NCI-H187 (cell line): ENCODE results near the gene PNMA8B.
A peak's percentile ranks its signal among the peaks of the same experiment; 100 is the strongest.

Experiments
- DNase-seq, 2 experiments: peaks; one replicate each; lab custom pipeline; 2025; lab: John Stamatoyannopoulos, UW

Gene PNMA8B

DNA sequence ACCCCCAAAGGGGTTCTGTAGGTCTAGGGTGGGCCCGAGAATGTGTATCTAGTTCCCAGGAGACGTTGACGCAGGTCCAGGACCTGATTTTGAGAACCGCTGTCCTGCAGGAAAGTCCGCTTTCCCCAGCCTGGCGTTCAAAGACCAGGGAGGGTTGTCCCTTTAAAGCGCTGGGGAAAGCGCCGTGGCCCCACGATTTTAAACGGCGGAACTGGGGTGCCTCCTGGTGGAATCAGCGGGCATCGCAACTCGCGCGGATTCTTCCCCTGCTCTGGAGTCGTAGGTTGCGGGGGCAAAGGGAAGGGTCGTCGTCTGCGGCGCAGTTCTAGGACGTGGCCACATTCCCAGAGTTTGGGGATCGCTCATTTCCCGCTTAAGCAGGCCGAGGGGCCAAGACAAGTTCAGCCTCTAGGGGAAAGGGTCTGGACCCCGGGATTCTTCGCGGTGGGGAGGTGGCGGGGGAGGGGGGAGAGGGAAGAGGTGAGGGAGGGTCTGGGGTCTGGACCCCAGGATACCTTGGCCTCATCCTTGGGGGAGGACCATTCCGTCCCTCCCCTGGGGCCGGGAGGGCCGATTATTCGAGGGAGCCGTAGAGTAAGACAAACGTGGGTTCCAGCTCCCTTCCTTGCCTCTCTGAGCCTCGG, 7.7 kb downstream of the PNMA8B start:
- DNase-seq: peak; percentile 38 to 63

DNA sequence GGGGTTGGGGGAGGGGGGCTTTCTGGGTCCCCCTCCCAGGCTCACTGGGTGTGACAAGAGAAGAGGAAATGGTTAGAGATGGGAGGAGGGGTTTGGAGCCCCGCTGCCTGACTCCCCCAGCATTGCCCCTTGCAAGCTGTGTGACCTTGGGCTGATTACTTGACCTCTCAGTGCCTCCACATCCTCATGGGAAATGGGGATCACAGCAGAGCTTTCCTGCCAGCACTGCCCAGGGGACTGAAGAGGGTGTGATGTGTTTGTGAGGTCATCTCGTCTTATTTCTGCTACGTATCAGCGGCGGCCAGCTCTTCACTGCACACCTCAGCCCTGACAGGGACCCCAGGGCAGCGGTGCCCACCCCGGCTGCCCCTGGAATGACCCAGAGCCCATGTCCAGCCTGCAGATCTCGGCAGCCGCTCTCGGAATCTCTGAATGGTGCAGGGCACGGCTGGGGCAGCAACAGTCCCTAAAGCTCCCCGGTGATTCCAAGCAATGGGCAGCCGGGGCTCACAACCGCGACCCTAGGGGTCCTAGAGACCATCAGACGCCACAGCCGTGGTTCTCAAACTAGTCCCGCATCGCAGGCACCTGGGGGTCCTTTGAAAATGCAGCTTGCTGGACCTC, 8.4 kb downstream of the PNMA8B start:
- DNase-seq: no peak

DNA sequence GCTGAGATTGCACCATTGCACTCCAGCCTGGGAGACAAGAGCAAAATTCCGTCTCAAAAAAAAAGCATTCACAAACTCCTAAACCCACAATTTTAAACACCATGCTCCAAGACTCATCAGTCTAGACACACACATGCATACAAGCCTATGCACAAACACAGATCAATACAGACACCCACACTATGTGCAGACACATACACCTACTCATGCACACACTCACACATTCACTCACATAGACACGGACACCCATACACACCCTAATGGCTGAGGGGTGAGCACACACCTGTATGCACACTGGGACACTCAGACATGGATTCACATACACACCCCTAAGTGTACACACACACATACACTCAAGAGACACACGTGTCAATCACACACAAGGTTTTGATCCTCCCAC, 9.3 kb downstream of the PNMA8B start:
- DNase-seq: no peak

DNA sequence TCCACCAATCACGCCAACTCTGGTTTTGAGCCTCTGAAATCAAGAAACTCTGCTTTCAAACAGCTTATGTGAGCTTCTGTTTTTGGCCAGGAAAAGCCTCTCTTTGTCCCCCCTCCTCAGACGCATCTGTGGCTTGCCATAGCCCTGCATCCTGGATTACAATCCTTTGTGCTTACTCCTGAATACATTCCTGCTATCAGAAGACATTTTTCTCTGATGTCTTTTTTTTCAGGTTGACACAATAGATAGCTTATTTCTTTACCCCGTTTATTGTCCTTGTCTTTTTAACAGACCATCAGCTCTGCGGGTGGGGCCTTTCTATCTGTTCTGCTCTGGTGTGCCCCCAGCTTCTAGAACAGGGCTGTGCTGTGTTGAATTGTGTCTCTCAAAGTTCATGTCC, 11.0 kb downstream of the PNMA8B start:
- DNase-seq: no peak

DNA sequence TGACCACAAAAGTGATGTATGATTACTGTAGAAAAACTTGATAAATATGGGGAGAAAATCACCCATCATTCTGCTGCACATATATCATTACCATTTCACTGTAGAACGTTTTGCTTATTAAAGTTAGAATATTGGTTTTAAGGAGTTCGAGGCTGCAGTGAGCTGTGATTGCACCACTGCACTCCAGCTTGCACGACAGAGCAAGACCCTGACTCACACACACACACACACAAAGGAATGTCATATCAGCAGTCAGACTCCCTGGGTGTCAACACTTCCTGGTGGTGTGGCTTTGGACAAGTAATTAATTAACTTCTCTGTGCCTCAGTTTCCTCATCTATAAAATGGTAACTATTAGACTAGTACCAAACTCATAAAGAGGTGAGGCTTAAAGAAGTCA, 13.0 kb downstream of the PNMA8B start:
- no peak for DNase-seq

DNA sequence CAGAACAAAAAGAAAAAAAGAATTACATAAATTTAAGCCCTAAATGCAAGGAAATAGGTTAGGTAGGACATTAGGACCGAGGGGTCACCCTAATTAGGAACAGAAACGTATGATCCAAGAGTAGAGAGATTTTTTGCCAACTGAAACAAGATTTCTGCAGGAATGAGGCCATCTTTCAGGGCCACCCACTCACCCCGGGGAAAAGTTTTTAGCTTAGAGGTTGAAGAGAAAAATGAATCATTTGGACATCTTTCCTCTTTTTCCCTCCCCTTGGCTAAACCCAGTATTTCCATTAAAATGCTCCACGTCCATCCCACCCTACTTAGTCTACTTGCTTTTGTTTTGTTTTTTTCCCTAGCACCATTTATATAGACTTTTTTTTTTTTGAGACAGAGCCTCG, 13.7 kb downstream of the PNMA8B start:
- DNase-seq: no peak

DNA sequence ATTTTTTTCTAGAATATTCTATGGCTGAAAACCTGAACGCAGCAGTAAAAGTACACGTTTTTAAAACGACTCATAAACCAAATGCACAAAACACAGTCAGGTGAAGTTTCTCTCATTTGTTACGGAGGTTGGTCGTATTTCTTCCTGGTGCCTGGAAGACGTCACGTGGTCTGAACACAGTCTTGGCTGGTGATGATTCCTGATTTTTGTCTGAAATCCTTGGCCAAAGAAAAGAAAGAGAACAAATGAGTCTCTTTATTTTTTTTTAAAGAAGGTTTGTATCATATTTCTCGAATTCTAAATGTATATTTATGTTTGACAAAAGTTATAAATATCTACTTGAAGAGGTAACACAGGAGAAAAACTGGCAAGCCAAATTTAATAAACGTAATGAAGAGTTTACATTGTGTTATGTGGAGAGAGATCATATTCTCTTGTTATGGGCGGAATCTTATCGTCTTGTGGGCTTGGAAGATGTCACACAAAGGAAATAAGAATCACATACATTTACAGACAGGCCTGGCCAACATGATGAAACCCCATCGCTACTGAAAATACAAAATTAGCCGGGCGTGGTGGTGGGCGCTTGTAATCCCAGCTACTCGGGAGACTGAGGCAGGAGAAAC, 14.3 kb downstream of the PNMA8B start:
- DNase-seq: no peak

DNA sequence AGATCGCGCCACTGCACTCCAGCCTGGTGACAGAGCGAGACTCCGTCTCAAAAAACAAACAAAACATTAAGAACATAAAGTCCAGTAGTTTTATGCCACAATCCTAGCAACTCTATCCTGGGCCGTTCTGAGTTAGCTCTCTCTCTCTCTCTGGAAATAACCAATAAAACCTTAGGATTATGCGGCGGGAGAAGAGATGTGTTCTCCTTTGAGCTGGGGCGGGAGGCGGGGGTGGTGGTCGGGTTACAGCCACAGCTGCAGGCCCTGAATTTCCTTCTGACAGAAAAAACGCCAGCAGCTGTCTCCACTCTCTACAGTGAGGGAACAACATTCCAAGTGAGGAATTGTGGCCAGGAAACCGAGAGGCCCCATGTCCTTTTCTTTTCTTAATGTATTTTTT, 15.3 kb downstream of the PNMA8B start:
- DNase-seq: peak in 1 of 2 experiments; percentile 11

DNA sequence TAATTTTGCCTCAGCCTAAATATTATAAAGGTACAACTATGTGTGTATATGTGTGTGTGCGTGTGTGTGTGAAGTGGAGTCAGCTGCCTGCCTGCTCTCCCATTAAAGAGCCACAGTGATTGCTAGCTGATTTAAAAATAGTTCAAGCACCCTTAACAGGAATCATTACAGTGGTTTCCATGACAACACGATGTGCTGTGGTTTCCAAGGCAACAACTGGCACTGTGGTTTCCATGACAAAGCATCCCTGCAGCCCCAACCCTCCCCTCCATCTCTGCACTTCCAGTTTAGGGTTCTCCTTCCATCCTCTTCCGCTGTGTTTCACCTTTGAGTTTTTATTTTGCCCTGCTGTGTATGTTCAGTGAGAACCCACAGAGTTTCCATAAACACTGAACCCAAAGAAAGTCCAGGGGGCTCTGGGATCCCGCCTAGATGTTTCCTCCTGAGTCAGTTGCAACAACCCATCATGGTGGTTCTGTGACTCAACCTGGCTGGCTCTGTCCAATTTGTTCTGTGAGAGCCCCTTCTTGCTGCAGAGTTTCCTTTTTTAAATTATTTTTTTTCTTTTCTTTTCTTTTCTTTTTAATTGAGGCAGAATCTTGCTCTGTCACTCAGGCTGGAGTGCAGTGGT, 17.2 kb downstream of the PNMA8B start:
- DNase-seq: peak; percentile 18 to 60

DNA sequence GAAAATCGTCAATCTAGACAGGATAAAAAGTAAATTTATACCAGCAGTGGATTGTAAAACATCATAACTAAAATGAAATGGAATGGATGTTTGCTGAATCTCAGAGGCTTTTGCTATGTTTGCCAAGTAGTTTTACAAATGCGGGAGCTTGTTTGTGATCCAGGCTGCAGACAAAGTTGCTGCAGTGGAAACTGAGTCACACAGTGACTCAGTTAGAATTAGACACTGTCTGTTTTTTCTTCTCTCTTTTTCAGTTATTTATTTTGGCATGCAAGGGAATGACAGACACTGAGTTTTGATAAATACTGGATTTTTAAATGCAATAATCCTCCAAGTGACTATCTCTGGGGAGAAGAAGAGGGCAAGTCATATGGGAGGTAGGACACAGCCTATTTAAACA, 19.7 kb downstream of the PNMA8B start:
- no peak for DNase-seq

DNA sequence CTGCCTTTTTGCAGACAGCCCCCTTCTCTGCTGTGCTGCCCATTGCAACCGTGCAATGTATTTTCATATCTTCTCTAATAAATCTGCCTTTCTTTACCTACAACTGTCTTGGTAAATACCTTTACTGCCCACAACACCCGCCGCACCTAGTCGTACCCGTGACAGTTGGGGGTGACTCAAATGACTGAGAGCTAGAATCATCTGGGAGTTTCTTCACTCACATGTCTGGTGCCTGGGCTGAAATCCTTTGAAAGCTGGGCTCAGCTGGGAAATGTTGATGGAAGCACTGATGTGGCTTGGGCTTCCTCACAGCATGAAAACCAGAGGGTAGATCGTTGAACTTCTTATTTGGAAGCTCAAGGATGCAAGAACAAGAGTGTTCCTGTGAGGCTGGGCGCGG, 21.5 kb downstream of the PNMA8B start:
- DNase-seq: no peak

DNA sequence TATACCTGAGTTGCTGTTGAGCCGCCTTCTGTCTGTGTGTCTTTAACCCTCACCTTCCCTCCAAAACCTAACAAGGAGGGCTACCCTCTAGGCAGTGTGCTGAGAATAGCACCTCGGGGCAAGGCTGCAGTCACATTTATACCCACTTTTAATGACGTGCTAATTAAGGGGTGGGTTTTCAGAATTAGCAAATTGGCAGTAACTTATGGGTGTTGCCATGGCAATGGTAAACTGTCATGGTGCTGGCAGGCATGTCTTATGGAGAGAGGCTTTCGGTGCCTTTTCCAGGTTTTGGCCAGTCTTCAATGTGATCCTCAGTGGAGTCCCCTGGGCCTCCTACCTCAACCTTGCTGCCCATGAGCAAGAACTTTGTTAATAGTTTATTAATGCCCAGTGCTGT, 23.1 kb downstream of the PNMA8B start:
- DNase-seq: no peak

DNA sequence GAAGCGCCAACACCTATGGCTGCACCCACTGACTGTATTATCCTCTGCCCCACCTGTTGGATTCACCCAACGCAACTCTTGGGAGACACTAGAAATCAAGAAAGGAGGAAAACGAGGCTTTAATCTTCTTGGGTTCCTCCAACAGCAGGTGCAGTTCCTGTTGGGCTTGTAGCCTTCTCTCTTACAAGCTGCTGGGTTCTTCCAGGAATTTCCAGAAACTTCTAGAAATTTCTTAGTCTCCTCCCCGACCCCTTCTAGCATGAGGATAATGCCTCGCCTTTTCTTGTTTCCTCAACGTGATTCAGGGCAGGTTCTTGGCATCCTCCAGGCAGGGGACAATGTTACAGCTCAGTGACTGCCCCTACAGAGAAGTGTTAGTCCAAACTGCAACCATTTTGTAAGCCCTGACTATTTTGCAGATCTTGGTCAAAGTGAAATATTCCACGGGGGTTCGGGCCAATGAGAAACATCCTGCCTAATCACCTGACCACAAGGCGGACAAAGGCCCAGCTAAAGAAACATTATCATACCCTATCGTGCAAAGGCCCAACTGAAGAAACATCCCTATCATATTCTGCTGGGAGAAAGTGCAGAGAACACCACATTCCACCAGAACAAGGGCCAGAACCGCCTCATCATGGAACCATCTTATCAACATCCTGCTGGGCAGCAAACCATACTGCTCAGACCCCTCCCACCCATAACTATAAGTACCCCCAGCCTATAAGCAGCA, 23.7 kb downstream of the PNMA8B start:
- no peak for DNase-seq

DNA sequence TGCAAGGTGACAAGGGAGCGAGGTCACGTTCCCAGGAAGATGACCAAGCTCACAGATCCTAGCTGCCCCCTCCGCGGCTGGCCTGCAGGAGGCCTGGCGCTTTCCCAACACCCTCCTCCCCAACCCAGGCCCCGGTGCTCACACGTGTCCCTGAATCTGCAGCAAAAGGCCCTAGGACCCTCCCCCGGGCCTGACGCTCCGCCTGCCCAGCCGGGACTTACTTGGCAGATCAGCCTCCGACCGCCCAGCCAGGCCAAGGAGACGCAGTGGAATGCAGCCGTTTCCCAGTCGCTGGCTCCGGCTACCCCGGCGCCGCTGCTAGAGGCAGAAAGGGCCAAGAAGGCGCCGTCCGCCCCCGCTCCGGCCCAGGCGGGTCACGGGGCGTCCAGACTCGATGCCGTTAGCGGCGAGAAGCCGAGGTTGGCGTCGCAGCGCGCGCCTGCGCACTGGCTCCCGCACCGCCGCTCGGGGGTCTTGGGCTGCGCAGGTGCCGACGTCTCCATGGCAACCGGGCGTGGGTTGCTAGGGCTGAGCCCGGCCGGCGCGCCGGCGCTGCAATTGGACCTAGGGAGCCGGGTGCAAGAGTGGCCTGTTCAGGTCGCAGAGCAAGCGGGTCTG, 24.4 kb downstream of the PNMA8B start, which contains the start of gene PNMA8A:
PNMA8A (minus strand) TSS at position 448 of the 618 bp plus-strand sequence. CDS start 528 bp downstream, outside the sequence.
- DNase-seq: peak; percentile 42 to 88

DNA sequence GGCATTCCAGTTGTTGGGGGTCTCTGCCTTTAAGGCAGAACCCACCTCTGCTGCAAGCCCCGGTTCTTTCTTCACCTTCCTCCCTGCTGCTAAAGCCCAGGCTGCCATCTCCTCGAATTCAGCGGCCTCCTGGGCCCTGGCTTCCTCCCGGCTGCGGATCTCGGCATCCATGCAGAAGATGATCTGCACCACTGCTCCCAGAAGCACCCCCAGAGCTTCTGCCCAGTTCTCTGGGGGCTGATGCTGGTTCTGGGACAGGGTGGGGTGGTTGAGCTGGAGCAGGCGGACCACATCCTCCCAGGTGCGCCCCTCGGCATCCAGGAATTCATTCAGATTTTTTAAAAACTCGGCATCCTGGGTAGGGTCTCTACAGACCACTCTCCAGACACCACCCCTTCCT, 25.3 kb downstream of the PNMA8B start:
- no peak for DNase-seq

DNA sequence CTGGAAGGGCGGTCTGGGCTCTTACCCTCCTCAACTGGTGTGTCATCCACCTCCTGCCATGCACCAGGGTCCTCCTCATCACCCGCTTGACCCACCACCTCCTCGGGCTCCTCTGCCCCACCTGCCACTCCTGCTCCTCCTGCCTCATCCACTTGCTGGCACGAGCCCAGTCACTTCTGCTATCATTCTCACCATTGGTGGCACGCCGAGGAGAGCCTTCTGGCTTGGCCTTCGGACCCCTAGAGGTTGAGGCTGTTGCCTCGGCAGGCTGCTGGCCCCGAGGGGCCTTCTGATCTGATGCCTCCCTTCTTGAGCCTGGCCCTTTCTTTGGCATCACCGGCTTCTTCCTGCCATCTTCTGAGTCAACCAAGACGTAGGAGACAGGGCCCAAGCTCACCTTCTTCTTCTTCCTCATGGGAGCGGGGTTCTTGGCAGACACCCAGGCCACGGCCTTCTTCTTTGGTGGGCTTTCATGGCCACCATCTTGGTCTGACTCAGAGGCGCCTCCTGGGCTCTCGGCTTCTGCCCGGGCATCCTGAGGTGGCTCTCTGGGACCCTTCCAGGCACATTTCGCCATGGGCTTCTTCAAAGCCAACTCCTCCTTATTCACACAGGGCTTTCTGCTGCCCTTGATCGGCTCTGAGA, 26.0 kb downstream of the PNMA8B start:
- DNase-seq: no peak

DNA sequence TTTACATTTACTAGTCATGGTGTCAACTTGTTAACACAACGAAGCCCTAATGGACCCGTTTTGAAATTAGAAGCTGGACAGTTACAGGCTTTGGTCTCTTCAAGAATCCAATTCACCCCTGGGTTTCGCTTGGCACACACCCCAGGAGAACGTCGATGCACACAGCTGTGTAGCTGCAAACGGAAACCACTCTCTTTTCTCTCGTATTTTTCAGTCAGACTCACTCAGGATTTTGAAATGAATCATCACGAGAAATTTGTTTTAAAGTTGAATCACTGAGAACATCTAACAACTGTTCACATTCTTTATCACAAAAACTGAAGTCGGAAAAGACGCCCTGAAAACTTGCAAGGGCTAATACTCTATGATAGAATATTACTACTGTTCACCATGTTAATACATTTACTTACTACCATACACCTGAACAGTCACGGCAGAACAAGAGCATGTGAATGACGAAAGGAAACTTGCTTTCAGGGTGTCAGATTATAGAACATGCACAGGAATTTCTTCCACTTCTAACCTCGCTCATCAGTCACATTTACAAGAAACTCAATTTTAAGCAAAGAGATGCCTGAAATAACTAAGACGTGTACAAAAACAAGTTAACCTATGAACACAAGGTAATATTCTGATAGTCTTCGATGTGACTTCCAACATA, 29.0 kb downstream of the PNMA8B start:
- no peak for DNase-seq

DNA sequence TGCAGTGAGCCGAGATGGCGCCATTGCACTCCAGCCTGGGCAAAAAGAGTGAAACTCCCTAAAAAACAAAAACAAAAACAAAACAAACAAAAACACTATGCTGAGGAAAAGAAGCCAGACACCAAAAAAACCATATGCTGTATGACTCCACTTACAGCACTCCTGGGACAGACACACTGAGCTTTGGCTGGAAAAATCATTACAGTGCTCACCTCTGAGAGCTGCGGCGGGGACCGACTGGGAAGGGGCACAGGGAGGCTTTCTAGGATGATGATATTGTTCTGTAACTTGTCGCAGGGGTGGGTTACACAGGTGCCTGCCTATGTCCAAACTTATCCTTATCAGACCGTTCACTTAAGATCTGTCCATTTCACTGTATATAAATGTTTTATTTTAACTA, 32.2 kb downstream of the PNMA8B start:
- no peak for DNase-seq

DNA sequence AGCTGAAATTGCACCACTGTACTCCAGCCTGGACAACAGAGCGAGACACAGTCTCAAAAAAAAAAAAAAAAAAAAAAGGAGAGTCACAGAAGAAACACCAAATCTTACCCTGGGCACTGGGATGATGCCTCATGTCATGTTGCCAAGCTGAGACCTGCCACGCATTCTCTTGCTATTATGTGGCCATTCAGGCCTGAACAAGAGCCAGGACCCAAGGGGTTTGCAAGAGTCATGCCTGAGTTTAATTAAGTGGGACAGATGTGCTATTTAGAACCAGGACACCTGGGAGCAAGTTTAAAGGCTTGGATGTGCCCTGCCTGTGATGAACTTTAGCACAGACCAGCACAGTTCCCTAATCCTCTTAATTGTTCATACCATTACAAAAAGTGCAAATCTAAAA, 34.1 kb downstream of the PNMA8B start:
- DNase-seq: no peak

DNA sequence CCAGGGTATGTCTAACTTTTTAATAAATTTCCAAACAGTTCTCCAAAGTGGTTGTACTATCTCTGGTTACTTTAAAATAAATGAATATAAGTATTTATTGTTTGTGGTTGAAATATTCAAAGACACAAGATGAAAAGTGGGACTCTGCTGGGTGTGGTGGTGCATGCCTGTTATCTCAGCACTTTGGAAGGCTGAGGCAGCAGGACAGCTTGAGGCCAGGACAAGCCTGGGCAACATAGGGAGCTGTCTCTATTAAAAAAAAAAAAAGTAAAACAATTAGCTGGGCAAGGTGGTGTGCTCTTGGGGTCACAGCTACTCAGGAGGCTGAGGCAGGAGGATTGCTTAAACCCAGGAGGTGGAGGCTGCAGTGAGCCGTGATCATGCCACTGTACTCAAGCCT, 34.7 kb downstream of the PNMA8B start:
- no peak for DNase-seq

DNA sequence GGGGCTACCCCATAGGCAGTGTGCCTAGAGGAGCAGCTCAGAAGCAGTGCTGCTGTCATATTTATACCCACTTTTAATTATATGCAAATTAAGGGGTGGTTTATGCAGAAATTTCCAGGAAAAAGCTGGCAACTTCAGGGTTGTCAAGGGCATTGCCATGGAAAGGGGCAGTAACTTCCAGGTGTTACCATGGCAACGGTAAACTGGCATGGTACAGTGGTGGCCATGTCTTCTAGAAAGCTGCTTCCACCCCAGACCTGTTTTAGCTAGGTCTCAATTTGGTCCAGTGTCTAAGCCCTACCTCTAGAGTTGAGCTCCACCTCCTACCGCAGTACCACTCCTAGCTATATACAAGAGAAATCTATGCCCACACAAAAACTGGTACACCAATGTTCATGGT, 35.6 kb downstream of the PNMA8B start:
- no peak for DNase-seq
